GM19351 (cell line): ENCODE measurements around the gene ZEB2.

Experiments used
- ATAC-seq: cut with Tn5 transposase; IDR thresholded peaks from one replicate; pipeline ENCODE4 v1.9.1; 2021; ENCODE audit warnings: mild to moderate bottlenecking, moderate library complexity; ENCODE audit not compliant: unreplicated experiment

The ZEB2 gene

DNA sequence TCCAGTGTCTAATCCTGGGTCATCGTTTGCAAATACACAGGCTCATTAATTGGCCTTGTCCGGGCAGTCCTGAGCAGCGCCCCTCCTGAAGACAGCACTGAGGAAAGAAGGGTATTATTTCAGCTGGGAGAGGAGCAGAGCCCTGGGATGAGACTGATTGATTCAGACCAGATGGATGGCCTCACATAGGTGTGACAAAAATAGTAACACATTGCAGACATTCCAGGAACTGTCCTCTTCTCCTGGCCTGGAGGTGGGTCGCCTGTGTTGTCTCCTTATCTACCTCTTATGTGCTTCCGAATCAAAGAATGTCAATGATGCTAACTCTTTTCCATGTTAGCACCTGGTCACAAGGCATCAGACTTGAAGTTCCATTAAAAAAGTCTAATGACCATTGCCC lies 45.9 kb downstream of the ZEB2 start:
- no peak for ATAC-seq

DNA sequence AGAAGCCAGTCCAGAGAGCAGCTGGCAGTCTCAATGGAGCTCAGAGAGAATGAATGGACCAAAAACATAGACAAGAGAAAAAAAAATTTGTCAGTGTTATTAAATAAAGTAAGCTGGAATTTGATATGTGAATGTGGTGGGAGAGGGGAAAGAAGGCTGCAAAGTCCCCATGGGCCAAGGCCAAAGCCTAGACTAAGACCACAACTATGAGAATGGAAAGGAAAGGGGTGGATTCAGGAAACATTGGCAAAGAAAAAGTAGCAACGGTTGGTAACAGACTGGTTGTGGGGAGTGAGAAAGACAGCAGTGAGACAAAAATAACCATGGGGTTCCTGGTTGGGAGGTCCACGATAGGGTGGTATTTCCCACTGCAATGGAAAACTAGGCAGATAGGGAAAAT lies 47.0 kb downstream of the ZEB2 start:
- no peak for ATAC-seq

DNA sequence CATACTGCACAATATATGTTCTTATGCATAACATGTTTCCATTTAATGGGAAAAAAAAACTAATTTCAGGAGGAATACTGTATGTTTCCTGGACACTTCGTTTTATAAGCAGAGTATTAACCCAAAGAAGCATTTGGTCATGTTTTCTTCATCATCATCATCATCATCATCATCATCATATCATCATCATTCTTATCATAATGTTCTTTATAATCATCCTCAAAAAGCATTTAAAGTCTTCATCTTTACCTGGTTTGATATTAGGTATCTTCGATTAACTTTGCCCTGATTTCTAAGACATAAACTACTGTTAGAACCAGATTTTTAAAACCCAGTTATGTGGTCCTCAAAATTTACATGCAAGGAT lies 47.9 kb downstream of the ZEB2 start:
- ATAC-seq = no peak

DNA sequence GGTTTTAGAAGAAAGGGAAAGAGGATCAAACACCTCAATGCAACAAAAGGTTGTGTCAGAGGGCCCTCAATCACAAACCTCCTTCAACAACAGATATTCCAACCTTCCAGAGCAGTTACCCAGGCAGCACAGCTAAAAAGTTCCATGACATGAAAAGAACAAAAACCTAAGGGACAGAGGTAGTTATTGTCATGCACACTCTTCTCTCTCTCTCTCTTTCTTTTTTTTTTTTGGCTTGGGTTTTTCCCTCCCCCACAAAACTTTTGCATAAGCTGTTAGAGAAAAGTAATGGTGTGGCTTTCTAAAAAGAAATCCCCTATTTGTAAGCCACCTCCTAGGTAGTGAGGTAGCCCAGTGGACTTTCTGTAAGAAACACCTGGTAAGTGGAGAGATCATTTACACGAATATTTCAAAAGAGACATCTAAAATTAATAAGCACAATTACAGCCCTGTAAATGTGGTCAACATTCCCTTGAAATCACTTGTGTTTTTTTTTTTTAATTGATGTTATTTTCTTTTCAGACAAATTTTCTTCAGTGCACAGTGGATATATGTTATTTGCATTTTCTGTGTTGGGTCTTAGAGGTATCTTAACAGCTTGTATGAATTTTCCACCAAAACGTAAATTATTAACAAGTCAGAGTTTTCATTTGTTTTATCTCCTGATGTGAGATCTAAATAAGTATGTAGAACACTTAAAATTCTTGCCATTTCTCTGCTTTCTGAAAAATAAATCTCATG lies 48.4 kb downstream of the ZEB2 start:
- ATAC-seq = peak; percentile 82

DNA sequence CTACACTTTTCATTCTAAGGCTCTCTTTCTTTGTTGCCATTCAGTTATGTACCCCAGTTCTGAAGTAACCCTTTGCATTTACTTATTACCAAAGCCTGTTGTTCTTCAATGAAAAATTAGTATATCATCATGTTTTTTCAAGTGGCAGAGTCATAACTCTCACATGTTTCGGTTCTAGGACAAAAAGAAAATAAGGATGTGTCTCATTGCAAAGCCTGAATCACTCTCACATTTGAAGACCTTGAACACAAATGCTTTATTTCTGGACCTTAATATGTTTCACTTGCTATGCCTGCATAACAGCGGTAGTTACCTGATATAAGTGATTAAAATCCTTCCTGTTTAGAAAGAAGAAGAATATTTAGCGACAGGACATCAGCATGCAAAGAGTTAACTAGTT lies 49.1 kb downstream of the ZEB2 start:
- ATAC-seq = no peak

DNA sequence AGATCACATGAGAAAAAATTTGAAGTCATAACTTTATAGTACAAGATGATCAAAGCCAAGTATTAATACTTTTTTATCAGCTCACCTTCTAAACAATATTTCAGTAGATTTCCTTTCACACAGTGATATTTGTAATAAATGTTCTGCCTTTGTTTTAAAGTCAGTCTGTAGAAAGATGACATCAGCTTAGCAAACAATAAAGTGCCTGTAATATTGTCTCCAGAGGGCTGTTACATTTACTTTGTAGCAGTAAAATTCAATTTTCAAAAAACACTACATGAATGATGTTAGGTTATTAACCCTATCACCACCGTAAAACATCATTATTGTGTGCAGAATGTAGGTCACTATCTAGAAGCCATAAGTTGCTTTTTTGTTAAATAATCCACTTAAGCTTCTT lies 49.6 kb downstream of the ZEB2 start:
- no peak for ATAC-seq

DNA sequence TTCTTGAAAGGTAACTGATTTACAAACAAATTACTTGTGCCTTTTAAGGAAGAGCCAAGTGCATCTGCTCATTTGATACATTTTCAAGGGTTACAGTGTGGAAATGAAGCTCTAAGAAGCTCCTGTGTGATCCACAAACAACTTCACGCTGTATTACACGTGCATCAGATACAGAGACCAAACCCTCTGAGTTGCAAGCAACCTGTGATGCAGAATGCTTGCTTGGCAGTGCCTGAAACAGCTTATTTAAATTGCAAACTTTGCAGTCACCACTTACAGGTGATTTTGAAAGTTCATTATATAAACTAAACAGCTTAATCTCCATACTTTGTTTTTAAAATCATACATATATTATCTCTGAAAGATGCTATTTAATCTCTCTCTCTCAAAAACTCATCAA lies 50.1 kb downstream of the ZEB2 start:
- ATAC-seq = no peak

DNA sequence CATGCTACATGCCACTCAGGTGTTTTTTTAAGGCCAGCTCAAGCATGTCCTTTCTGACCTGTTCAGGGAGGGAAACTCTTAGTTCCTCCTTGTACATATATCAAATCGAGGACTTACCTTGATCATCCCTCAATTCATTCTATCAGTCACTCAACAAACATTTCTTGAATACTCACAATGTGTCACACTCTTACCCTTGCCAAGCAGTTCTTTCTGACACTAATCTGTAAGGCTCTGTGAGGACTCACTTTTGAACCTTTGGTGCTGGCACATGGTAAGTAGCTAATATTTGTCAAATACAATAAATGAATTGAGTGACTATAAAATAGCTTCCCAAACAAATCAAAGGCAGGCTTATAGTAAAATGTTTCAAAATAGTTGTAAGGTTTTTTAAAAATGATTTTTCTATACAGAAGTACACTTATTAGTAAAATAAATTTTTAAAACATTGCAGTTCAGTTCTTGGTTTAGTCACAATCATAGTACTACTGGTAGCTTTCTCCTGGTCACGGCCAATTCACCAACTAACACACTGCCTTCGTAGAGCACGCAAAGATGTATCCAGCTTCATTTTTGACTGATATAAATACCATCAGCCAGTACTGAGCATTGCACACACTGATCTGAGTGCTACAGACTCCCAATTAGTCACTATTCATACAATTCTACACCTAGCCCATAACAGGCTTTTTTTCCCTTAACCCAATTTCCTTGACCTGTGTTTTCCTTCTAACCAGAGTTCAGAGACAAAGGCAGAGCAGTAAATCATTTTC lies 50.9 kb downstream of the ZEB2 start:
- ATAC-seq = no peak

DNA sequence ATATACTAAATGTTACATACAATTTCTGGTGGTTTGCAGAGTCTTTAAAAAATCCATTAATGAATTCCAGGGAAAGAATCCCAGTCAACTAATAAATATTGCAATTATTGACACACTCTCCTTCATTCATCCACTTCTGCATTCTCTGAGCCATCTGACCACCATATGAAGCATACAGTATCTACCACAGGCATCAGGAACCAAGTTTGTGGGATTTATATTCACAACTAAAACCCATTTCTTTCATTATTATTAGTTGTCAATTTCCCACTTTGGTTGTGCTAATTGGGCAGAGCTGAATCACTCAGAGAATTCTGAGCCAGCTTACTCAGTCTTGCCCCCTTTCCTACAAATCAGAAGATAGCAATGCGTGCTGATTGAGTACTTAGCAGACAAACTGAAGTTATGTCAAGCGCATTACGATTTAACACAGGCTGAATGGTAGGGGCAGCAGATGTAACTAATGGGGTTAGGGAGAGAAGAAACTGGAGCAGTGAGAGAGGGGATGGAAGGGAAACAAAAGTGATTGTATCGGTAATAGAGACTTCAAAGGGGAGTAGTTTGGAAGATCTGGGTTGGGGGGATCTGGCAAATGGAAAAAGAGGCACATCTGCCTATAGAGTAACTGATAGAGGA lies 52.3 kb downstream of the ZEB2 start:
- no peak for ATAC-seq

DNA sequence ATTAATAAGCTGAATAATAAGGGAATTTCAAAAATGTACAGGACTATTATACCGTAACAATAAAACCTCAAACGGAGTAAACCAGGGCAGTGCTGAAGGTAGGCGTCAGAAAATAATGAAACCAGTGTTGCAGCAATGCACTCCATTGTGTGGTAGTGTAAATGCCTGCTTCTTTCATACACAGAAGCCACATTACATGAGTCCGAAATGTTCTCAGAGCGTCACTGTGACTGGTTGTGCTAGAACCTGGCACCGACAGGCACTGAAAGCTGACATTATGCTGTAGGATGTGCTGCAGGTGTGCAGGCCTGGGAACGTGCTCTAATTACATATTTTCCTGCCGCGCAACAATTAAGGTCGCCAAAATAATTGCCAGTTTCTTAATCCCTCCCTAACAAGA lies 53.3 kb downstream of the ZEB2 start:
- ATAC-seq = no peak

DNA sequence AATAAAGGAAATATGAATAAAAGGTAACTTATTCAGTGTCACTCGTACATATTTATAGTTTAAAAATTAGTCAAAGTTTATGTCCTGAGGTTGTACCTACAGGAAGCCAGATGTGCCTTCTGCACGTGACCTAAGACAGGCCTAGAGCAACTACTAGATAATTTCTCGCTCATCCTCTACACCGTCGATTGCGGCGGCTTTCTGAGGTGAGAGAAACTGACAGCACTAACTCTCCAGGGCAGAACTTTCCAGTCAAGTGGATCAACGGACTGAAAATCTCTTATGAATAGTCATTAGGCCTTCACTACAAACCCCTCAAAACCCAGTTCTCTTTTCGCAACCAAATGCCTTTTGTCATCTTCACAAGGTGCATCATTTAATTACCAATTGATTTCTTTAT lies 54.2 kb downstream of the ZEB2 start:
- no peak for ATAC-seq

DNA sequence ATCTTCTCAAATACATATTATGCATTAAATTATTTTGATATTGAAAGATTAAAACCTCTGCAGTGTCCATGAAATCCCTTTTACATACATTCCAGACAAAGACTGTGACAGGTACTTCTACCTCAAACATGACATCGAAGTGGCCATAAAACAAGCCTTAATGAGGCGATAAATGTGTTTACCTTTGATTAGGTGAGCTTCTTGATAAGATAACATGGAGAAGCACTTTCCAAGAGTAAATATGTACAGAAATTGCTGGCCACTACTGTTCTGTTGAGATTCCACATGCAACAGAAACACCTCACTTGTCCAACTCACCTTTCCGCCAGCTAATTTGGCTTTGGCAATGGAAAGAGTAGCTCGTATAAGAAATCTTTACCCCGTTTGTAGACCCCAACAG lies 55.2 kb downstream of the ZEB2 start:
- no peak for ATAC-seq

DNA sequence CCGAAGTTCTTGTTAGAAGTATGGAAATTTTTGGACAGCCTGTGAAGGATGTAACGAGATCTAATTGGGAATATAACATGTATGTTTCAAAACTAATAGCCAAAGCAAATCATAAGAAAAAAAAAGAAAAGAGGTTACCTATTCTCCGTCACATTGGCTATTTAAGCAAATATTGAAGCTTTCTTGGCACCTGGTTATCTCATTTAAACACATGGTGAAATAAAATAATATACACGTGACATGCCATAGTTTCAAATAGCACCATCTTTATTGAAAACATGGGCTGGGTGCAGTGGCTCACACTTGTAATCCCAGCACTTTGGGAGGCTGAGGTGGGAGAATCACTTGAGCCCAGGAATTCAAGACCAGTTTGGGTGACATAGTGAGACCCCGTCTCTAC lies 56.7 kb downstream of the ZEB2 start:
- ATAC-seq = no peak

DNA sequence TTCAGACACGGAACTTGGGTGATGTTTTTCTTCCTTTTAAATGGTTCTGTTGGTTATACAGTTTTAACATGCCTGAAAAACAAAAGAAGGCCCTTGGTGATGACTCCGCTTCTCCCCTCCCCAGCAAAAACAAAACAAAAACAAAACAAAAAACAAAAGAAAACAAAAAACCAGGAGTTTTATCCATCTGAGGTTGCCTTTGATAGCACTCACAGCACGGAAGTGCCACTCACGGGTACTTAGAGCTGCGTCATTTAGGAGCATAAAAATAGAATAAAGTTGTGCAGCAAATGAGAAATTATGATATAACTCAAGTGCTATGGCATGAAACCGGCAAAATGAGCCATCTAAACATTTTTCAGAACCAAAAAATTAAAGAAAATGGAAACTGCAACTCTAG lies 57.7 kb downstream of the ZEB2 start:
- no peak for ATAC-seq

DNA sequence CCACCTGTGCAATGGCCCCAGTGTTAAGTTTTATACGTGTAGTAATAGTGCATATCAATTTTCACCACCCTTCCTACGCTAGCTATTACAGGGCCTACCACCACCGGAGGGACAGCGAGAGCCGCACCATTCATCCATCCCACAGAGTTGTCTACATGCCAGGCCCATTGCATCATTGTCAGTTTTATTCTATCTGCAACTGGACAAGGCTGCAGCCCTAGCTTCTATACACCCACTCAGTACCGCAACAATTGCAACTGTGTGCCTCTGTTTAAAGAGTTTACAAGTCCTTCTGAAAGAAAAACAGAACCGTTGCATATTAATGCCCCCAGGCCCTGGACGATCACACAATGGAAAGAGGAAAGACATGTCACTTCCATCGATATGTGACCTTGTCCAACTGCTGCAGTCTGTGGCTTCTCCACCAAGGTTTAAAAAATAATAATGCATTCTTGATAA lies 58.6 kb downstream of the ZEB2 start:
- no peak for ATAC-seq

DNA sequence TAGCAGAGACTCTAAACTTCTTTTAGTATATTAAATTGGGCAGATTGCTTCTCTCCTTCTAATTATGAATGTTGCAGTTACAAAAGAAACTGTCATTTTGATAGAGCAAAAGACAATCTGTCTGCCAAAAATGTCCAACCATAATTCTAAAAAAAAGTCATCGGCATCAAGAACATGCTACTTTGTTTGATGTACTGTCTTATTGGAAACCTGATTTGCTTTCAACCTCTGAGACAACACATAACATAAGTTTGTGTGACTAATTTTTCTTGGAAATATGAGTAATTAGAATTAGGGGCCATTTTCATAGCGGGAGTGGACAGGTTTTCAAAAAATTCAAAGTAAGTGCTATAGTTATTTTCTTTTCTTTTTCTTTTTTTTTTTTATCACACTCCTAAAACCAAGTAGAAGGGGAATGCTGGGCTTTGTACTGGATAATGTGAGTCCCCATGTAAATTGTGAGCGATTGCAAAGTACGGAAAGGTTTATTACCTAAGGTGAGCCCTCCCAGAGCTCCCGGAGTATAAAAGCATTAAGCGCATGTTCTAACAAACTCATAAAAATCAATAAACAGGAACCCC lies 59.1 kb downstream of the ZEB2 start:
- no peak for ATAC-seq

DNA sequence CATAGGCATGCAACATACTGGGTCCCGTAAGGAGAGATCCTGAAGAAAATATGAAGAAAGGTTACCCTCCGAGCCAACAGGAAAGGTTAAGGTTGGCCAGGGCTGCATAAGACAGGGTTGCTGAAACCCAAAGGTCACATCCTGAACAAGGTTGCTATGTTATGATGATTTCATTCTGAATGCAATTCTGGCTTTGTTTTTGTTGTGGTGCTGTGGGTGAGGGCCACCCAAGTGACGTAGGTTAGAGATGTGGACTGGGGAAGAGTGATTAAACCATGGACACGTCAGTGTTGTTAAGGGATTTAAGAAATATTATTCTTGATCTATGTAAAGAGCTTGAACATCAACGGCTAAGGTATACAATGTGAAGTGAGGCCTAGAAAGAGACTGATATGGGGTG lies 60.0 kb downstream of the ZEB2 start:
- ATAC-seq = peak; percentile 41

DNA sequence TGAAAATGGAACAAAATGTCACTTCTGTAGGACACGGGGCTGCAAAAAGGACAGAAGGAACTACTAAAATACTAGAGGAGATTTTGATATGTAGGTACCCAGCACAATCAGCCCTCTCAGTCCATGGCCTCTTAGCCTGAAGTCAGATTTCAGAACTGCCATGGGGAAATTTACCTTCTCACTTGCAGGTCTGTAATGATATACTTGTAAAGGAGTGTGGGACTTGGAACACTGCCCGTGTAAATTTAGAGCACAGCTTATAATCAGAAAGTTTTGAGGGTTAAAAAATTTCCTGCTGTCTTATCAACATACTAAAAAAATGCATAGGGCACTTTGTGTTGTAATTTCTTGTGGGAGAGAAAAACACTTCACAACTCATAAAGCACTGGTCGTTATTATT lies 60.6 kb downstream of the ZEB2 start:
- ATAC-seq = no peak

DNA sequence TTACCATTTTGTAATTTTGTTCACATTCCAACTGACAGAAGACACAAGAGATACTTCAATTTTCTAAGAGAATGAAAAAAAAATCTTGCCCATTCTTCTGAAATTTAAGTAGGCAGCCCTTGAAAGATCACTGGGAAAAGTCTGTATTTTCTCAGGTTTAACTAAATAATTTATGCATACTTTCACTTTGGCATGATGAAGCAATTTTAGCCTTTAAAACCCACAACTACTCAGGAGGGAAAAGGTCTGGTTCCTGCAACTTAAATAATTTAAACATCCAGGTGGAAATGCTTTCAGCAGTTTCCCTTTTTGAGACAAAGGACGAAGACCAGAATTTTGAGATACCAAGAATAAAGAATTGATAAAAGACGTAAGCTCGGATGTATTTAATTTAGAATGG lies 61.4 kb downstream of the ZEB2 start:
- ATAC-seq = no peak

DNA sequence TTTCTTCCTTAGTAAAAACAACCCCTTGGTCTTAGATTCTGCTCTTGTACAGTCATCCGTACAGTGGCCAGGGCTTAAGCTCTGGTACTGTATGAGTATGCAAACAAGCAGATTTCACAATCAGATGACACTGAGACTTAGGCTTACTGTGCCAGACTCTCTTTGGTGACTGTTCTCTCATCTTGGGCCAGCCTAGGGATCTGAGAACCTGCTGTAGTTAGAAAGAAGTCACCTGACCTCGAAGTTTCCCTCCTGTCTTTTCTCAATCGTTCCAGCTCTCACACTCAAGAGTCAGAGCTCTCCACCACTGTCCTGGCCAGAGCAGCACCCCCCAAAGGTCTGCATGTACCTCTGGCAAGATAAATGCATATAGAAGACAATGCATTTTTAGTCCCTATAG lies 63.2 kb downstream of the ZEB2 start:
- ATAC-seq = peak; percentile 47

DNA sequence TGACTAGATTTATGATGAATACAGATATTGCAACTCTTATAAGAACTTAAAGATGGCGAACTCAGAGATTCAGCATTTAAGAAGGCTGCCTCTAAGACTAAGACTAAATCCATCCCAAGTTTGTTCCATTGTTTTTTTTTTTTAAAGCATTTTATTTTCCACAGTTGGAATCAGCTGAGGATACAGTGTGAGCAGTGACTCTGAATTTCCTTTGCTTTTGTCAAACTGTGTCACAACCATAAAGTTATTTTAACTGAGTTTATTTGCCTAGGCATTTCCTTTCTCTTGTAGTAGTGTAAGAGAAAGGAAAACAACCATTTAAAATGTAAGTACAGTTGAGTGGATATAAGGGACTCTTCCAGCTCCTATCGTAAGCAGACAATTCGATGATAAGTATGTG lies 63.9 kb downstream of the ZEB2 start:
- ATAC-seq = no peak
